GM12878 (cell line): Measurements from ENCODE around the gene ZNF837. TPM values are rescaled to one million over a fixed set of nuclear protein-coding genes. Genes with fewer than 3 reads are reported as not detected.

Experiments used
- ATAC-seq: fragments of 200-7000 bp; cut with Tn5 transposase; 3 replicates; pipeline ENCODE4 v1.9.1; 2020; ENCODE audit warnings: mild to moderate bottlenecking, moderate library complexity
- BruUV-seq: library from RNA; stranded (reverse); fragments of 400-500 nt; replicated peaks from 2 replicates; lab custom pipeline; 2021; lab: Mats Ljungman, UMichigan
- CTCF ChIA-PET: fragments of 300-600 bp; sonication (Branson Sonifier 250); formaldehyde crosslinking; extraction: SDS; loops from one replicate; lab custom pipeline; 2021; ENCODE audit warnings: inconsistent platforms; lab: Yijun Ruan, JAX
- POLR2A ChIA-PET: fragments of 350-600 bp; formaldehyde crosslinking; extraction: SDS; loops from one replicate; lab custom pipeline; 2021; ENCODE audit warnings: inconsistent platforms; lab: Charles Lee
- RAD21 ChIA-PET: fragments of 300-600 bp; sonication (Branson Sonifier 250); formaldehyde crosslinking; loops from one replicate; lab custom pipeline; 2023; ENCODE audit warnings: antibody characterized with exemption; ENCODE audit not compliant: unreplicated experiment; lab: Charles Lee
- SMC1A ChIA-PET: fragments of 300-600 bp; sonication (Branson Sonifier 250); formaldehyde crosslinking; loops from one replicate; lab custom pipeline; 2023; ENCODE audit not compliant: unreplicated experiment, uncharacterized antibody; lab: Charles Lee
- DNase-seq: peaks from one replicate; pipeline ENCODE4 v3.0.0-alpha.2; 2011; ENCODE audit warnings: low read depth, low spot score
- FAIRE-seq: peaks from 3 replicates; lab custom pipeline; 2011; peaks lifted over from hg19 to GRCh38; lab: Jason Lieb, UNC
- H2AFZ ChIP-seq: 2 replicates; pipeline ENCODE4 v1.6.0; 2011; ENCODE audit warnings: low read depth, low read length, control low read depth; ENCODE audit not compliant: control insufficient read depth
- H3K27ac ChIP-seq: 2 replicates; pipeline ENCODE4 v1.5.1; 2011; ENCODE audit warnings: control low read depth; ENCODE audit not compliant: control insufficient read depth, insufficient read depth
- H3K27me3 ChIP-seq, 2 experiments: replicated peaks in 1 of 2; 2 replicates each; pipeline versions ENCODE4 v1.6.0 to v1.6.1; 2011; ENCODE audit warnings: low read length in 1 of 2; ENCODE audit not compliant: control insufficient read depth in 2 of 2, insufficient read depth in 2 of 2
- H3K36me3 ChIP-seq, 2 experiments: 2 replicates each; pipeline ENCODE4 v1.5.1; 2011; ENCODE audit warnings: low read length in 1 of 2; ENCODE audit not compliant: control insufficient read depth in 2 of 2, insufficient read depth in 2 of 2
- H3K4me1 ChIP-seq: 2 replicates; pipeline ENCODE4 v1.6.1; 2011; ENCODE audit warnings: mild to moderate bottlenecking, low read length, moderate library complexity, mixed read lengths; ENCODE audit not compliant: control insufficient read depth, insufficient read depth
- H3K4me2 ChIP-seq: 2 replicates; pipeline ENCODE4 v1.6.0; 2011; ENCODE audit warnings: control low read depth; ENCODE audit not compliant: control insufficient read depth, insufficient read depth
- H3K4me3 ChIP-seq: fragments of 200-600 bp; sonication (generic); 2 replicates; pipeline ENCODE4 v1.5.1; 2016
- H3K79me2 ChIP-seq: 2 replicates; pipeline ENCODE4 v1.6.0; 2011; ENCODE audit warnings: low read length; ENCODE audit not compliant: control insufficient read depth, insufficient read depth
- H3K9ac ChIP-seq: 2 replicates; pipeline ENCODE4 v1.8.0; 2011; ENCODE audit warnings: low read length, control low read depth, mixed read lengths; ENCODE audit not compliant: control insufficient read depth, insufficient read depth
- H3K9me3 ChIP-seq: replicated peaks from 3 replicates; pipeline ENCODE4 v1.5.1; 2011; ENCODE audit warnings: mild to moderate bottlenecking, low read length; ENCODE audit not compliant: control insufficient read depth, insufficient read depth
- H4K20me1 ChIP-seq: 2 replicates; pipeline ENCODE4 v1.6.0; 2011; ENCODE audit not compliant: control insufficient read depth, insufficient read depth
- FOXK2 ChIP-seq: fragments of 450-650 bp; IDR thresholded peaks from 2 replicates; pipeline ENCODE4 v1.6.1; 2017; ENCODE audit warnings: mild to moderate bottlenecking, moderate library complexity
- NFYB ChIP-seq: IDR thresholded peaks from 2 replicates; pipeline ENCODE4 v1.6.1; 2011; ENCODE audit warnings: low read depth, mild to moderate bottlenecking, low read length, improper control_type of control experiment, moderate library complexity; ENCODE audit not compliant: insufficient read depth
- SREBF2 ChIP-seq: IDR thresholded peaks from 2 replicates; pipeline ENCODE4 v1.6.1; 2012; ENCODE audit warnings: mild to moderate bottlenecking, low read length
- WGBS: methylation state at CpG from one replicate; pipeline ENCODE4 v1.1.6; 2016; ENCODE audit warnings: low lambda C conversion rate; ENCODE audit not compliant: insufficient replicate concordance, insufficient coverage; ENCODE audit errors: missing lambda C conversion rate; 5-methylcytosine and 5-hydroxymethylcytosine counted together
- in situ Hi-C: fragments of 300-500 bp; cut with MboI; formaldehyde crosslinking; loops from 9 replicates; pipeline ENCODE4 v1.14.3; 2018; ENCODE audit warnings: mixed read lengths
- intact Hi-C: fragments of 100-400 bp; cut with micrococcal nuclease; formaldehyde crosslinking; loops from one replicate; pipeline ENCODE4 v1.14.2; 2022; ENCODE audit not compliant: unreplicated experiment
- polyA plus RNA-seq, 11 experiments: library from polyadenylated mRNA; depleted of rRNA in 4 of 11; unstranded in 6 of 11; stranded (reverse) in 5 of 11; fragments of >200 nt; fragmentation: Nextera tagmentation in 4 of 11; fragmentation: Illumina TruSeq in 1 of 11; extraction: Ambion mirVana in 4 of 11; extraction: Trizol in 1 of 11; gene quantifications; 1 replicate in 1 of 11; 2 replicates in 10 of 11; pipeline versions ENCODE4 v1.2.1 to v1.2.3, GENCODE V29; 2011 to 2016; ENCODE audit warnings: inconsistent platforms in 2 of 11, missing spikeins in 2 of 11, low read depth in 1 of 11
- total RNA-seq, 4 experiments: library from RNA; depleted of rRNA in 3 of 4; stranded (reverse); fragments of >200 nt in 3 of 4; fragmentation: Illumina TruSeq in 1 of 4; extraction: Trizol in 1 of 4; gene quantifications; 2 replicates each; pipeline versions ENCODE4 v1.2.1 to v1.2.3, GENCODE V29; 2013 to 2021
- TF ChIP-seq, protein P1 (sequence below): IDR thresholded peaks from 2 replicates; pipeline ENCODE4 v1.6.1; 2012; ENCODE audit warnings: low read depth, low read length, improper control_type of control experiment
- TF ChIP-seq, protein P2 (sequence below): fragments of 150-350 bp; IDR thresholded peaks from 2 replicates; pipeline ENCODE4 v1.6.1; 2014; ENCODE audit warnings: mild to moderate bottlenecking, low read depth, low read length

Gene ZNF837
- total and polyA plus RNA-seq, 10 of the 15 experiments (the other 5 are each of a cell fraction or from before 2014, with no cell fraction given): 0.07 to 2.9 (median 2.0) TPM; not detected in 2

DNA sequence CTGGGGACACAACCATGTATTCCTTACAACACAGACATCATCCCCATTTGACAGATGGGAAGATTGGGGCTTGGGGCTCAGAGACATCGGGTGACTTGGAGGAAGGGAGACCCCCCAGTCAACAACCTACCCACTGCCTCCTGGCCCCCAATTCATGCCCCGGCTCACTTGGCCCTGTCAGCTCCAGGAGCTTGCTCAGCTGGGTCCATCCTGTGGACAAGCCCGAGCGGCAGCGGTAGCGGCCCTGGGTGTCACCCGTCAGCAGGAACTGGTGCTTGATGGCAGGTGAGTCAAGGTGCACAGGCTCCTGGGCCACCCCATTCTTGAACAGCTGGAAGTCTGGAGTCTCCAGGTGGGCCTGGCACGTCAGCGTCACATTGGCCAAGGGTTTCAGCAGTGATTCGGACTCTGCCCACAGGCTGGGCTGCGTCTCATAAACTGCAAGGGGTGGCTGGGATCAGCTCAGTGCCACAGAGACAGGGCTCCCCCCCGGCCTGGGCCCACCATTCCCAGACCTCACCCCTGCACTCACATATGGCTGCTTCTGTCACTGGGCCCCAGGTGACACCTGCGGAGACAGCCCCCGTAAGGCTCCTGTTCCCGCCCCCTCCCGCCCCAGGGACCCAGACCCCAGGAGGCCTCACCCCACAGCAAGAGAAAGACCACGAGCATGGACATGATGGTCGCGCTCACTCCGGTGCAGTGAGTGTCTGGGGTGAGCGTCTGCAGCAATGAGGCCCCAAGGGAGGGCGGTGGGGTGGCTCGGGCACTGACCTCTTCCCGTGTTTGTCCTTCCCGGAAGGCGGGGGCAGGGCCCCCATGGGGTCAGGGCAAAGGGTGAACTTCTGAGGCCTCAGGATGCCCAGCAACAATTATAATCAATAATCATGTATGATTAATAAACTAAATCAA is 27.8 kb downstream of the ZNF837 start, which contains the start of gene A1BG:
Gene A1BG, minus strand, starts transcription at position 733 of the 912 bp plus-strand sequence. Its CDS starts 55 bp downstream, at position 678.
- ChIA-PET CTCF (no interaction called here), SMC1A (interaction anchor here (0.5 kb wide), 1 partner anchor 70 kb away, joined by 3 read pairs; no protein-coding TSS in a partner anchor), RAD21 (no interaction called here), POLR2A (no interaction called here)
- no peaks in the 10 kb centered on the region for H3K79me2 ChIP-seq
- FAIRE-seq (no peak), DNase-seq (no peak), ATAC-seq (no peak)
- H3K27ac ChIP-seq: no peak within 1 kb of the TSS
- H3K27me3 ChIP-seq: no peaks in the 10 kb centered on the region
- H3K9ac ChIP-seq: no peak within 1 kb of the TSS
- intact Hi-C loops (no loop called here), in situ Hi-C loops (no loop called here)
- no peaks in the 10 kb centered on the region for H3K36me3 ChIP-seq
- peaks cover 2% of the 10 kb centered on the region; the same call in 1 of the 3 replicates for H3K9me3 ChIP-seq
- H3K4me2 ChIP-seq: no peak within 1 kb of the TSS
- peaks cover 3% of the 10 kb centered on the region for H3K4me1 ChIP-seq
- H2AFZ ChIP-seq: no peak within 1 kb of the TSS
- no peak for TF ChIP-seq SREBF2
- TF ChIP-seq NFYB: no peak
- TF ChIP-seq FOXK2: no peak
- TF ChIP-seq, protein P1, sequence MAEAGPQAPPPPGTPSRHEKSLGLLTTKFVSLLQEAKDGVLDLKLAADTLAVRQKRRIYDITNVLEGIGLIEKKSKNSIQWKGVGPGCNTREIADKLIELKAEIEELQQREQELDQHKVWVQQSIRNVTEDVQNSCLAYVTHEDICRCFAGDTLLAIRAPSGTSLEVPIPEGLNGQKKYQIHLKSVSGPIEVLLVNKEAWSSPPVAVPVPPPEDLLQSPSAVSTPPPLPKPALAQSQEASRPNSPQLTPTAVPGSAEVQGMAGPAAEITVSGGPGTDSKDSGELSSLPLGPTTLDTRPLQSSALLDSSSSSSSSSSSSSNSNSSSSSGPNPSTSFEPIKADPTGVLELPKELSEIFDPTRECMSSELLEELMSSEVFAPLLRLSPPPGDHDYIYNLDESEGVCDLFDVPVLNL: no peak
- TF ChIP-seq, protein P2, sequence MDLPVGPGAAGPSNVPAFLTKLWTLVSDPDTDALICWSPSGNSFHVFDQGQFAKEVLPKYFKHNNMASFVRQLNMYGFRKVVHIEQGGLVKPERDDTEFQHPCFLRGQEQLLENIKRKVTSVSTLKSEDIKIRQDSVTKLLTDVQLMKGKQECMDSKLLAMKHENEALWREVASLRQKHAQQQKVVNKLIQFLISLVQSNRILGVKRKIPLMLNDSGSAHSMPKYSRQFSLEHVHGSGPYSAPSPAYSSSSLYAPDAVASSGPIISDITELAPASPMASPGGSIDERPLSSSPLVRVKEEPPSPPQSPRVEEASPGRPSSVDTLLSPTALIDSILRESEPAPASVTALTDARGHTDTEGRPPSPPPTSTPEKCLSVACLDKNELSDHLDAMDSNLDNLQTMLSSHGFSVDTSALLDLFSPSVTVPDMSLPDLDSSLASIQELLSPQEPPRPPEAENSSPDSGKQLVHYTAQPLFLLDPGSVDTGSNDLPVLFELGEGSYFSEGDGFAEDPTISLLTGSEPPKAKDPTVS: no peak
- H3K4me3 ChIP-seq: no peak within 1 kb of the TSS
- no TSS peak for BruUV-seq
- H4K20me1 ChIP-seq: no peaks in the 10 kb centered on the region
- 83% methylated on average over 25 of the region's 26 CpGs for WGBS
